Keratinocyte (primary cell): ENCODE results near the gene PRKCH. TPM values are rescaled to one million over a fixed set of nuclear protein-coding genes. Genes with fewer than 3 reads are reported as not detected.

Source experiments
- DNase-seq: peaks from one replicate; pipeline ENCODE4 v3.0.0-alpha.2; 2011; ENCODE audit warnings: low read depth, missing footprints, low spot score
- FAIRE-seq: peaks from 2 replicates; lab custom pipeline; 2011; peaks lifted over from hg19 to GRCh38; lab: Jason Lieb, UNC
- H2AFZ ChIP-seq: 2 replicates; pipeline ENCODE4 v1.6.0; 2012; ENCODE audit warnings: low read length, control low read depth, inconsistent platforms; ENCODE audit not compliant: control insufficient read depth
- H3K27ac ChIP-seq: 2 replicates; pipeline ENCODE4 v1.5.1; 2011; ENCODE audit warnings: low read length; ENCODE audit not compliant: control insufficient read depth, insufficient read depth
- H3K27me3 ChIP-seq: 3 replicates; pipeline ENCODE4 v1.6.0; 2011; ENCODE audit warnings: low read length; ENCODE audit not compliant: control insufficient read depth, insufficient read depth; ENCODE audit errors: extremely low read depth
- H3K36me3 ChIP-seq, 2 experiments: 2 replicates in 1 of 2; 3 replicates in 1 of 2; pipeline ENCODE4 v1.5.1; 2011; ENCODE audit warnings: low read length in 2 of 2, mild to moderate bottlenecking in 1 of 2; ENCODE audit not compliant: control insufficient read depth in 2 of 2, insufficient read depth in 2 of 2; ENCODE audit errors: extremely low read depth in 1 of 2
- H3K4me1 ChIP-seq: 3 replicates; pipeline ENCODE4 v1.5.1; 2011; ENCODE audit warnings: low read length; ENCODE audit not compliant: control insufficient read depth, insufficient read depth; ENCODE audit errors: extremely low read depth
- H3K4me2 ChIP-seq: 3 replicates; pipeline ENCODE4 v1.6.0; 2011; ENCODE audit warnings: low read depth, low read length; ENCODE audit not compliant: control insufficient read depth, insufficient read depth; ENCODE audit errors: extremely low read depth
- H3K4me3 ChIP-seq, 3 experiments: fragments of 200-600 bp in 1 of 3; sonication (generic) in 1 of 3; 2 replicates in 2 of 3; 3 replicates in 1 of 3; pipeline ENCODE4 v1.5.1; 2011 to 2016; ENCODE audit warnings: low read length in 3 of 3, mild to moderate bottlenecking in 3 of 3, control low read depth in 2 of 3, inconsistent platforms in 1 of 3, low read depth in 1 of 3, mixed read lengths in 1 of 3, mixed run types in 1 of 3, moderate library complexity in 1 of 3; ENCODE audit not compliant: control insufficient read depth in 2 of 3, insufficient read depth in 2 of 3; ENCODE audit errors: extremely low read depth in 1 of 3
- H3K79me2 ChIP-seq: 2 replicates; pipeline ENCODE4 v1.6.0; 2012; ENCODE audit warnings: low read length; ENCODE audit not compliant: control insufficient read depth, insufficient read depth
- H3K9ac ChIP-seq: 3 replicates; pipeline ENCODE4 v1.6.0; 2011; ENCODE audit warnings: low read length; ENCODE audit not compliant: control insufficient read depth, insufficient read depth; ENCODE audit errors: extremely low read depth
- H3K9me1 ChIP-seq: 3 replicates; pipeline ENCODE4 v1.6.0; 2011; ENCODE audit warnings: low read length; ENCODE audit not compliant: control insufficient read depth, insufficient read depth; ENCODE audit errors: extremely low read depth
- H3K9me3 ChIP-seq: 2 replicates; pipeline ENCODE4 v1.5.1; 2012; ENCODE audit warnings: low read depth, low read length; ENCODE audit not compliant: control insufficient read depth
- H4K20me1 ChIP-seq: 3 replicates; pipeline ENCODE4 v1.6.0; 2011; ENCODE audit warnings: low read length; ENCODE audit not compliant: control insufficient read depth, insufficient read depth; ENCODE audit errors: extremely low read depth
- CTCF ChIP-seq, 3 experiments: IDR thresholded peaks in 1 of 3; conservative IDR thresholded peaks in 1 of 3; optimal IDR thresholded peaks in 1 of 3; 2 replicates in 2 of 3; 3 replicates in 1 of 3; pipeline versions ENCODE3 to v1.5.1; 2011; ENCODE audit warnings: low read length in 3 of 3, mild to moderate bottlenecking in 3 of 3, moderate library complexity in 2 of 3, control low read depth in 1 of 3, inconsistent platforms in 1 of 3; ENCODE audit not compliant: insufficient read depth in 2 of 3; ENCODE audit errors: extremely low read depth in 1 of 3
- EZH2 ChIP-seq: IDR thresholded peaks from one replicate; pipeline ENCODE4 v1.6.1; 2012; ENCODE audit warnings: inconsistent platforms, mild to moderate bottlenecking, low read length, moderate library complexity
- dilution Hi-C: fragments of 300-500 bp; cut with MboI; formaldehyde crosslinking; loops from one replicate; pipeline ENCODE4 v1.7.0; 2020; ENCODE audit warnings: low sequenced_read_pairs; ENCODE audit not compliant: extremely low pct_ligation_motif_present
- polyA plus RNA-seq, 5 experiments: library from polyadenylated mRNA; depleted of rRNA in 3 of 5; stranded (reverse) in 3 of 5; stranded (forward) in 1 of 5; unstranded in 1 of 5; fragments of >200 nt; gene quantifications; 1 replicate in 1 of 5; 2 replicates in 3 of 5; 3 replicates in 1 of 5; pipeline versions ENCODE4 v1.2.1 to v1.2.3, GENCODE V29; 2011 to 2012; ENCODE audit warnings: missing spikeins in 2 of 5, low read depth in 1 of 5, low replicate concordance in 1 of 5

Gene PRKCH
- polyA plus RNA-seq, 1 donor (not counting 4 experiments of a cell fraction or from before 2014, with no cell fraction given): 13.7 TPM

- no peaks in the 10 kb centered on the region for H3K9me3 ChIP-seq
- dilution Hi-C loops: no loop called here
- TF ChIP-seq CTCF (optimal IDR thresholded peaks at IDR 0.05 in 1 of 3, IDR thresholded peaks at IDR 0.05 in 1 of 3, conservative IDR thresholded peaks at IDR 0.05 in 1 of 3; ENCODE audit: extremely low read depth in 1 of 3, insufficient read depth in 2 of 3, low read length in 3 of 3) (no peak), EZH2 (no peak)
- no peaks in the 10 kb centered on the region for H4K20me1 ChIP-seq
- FAIRE-seq (no peak), DNase-seq (no peak)
- no peak overlapping the region for H3K4me3 ChIP-seq
- no peaks in the 10 kb centered on the region for H3K9me1 ChIP-seq
- no peaks in the 10 kb centered on the region for H3K4me1 ChIP-seq
- no peaks in the 10 kb centered on the region for H3K36me3 ChIP-seq
- H3K27ac ChIP-seq: no peak overlapping the region
- H2AFZ ChIP-seq: no peak overlapping the region
- H3K4me2 ChIP-seq: no peak overlapping the region
- H3K9ac ChIP-seq: no peak overlapping the region
- H3K27me3 ChIP-seq: no peaks in the 10 kb centered on the region
- peaks cover 22% of the 10 kb centered on the region for H3K79me2 ChIP-seq
Measured at GRCh38 chr14:61329478-61330051, 8.2 kb downstream of the PRKCH start.

GRCh38 chr14:61330511-61330910, 9.1 kb downstream of the PRKCH start:
- FAIRE-seq (no peak), DNase-seq (no peak)
- H3K4me3 ChIP-seq: no peak overlapping the region
- H3K4me2 ChIP-seq: no peak overlapping the region
- dilution Hi-C loops: no loop called here
- H4K20me1 ChIP-seq: no peaks in the 10 kb centered on the region
- H3K79me2 ChIP-seq: peaks cover 22% of the 10 kb centered on the region
- no peaks in the 10 kb centered on the region for H3K9me3 ChIP-seq
- no peaks in the 10 kb centered on the region for H3K36me3 ChIP-seq
- H2AFZ ChIP-seq: no peak overlapping the region
- no peak for TF ChIP-seq EZH2
- no peak for TF ChIP-seq CTCF (optimal IDR thresholded peaks at IDR 0.05 in 1 of 3, IDR thresholded peaks at IDR 0.05 in 1 of 3, conservative IDR thresholded peaks at IDR 0.05 in 1 of 3; ENCODE audit: extremely low read depth in 1 of 3, insufficient read depth in 2 of 3, low read length in 3 of 3)
- no peak overlapping the region for H3K27ac ChIP-seq
- no peak overlapping the region for H3K9ac ChIP-seq
- H3K4me1 ChIP-seq: no peaks in the 10 kb centered on the region
- H3K9me1 ChIP-seq: no peaks in the 10 kb centered on the region
- no peaks in the 10 kb centered on the region for H3K27me3 ChIP-seq
